HUES48 (cell line): Measurements from ENCODE around the gene KRT75.

Experiments used
- H3K27ac ChIP-seq: one replicate; pipeline ENCODE4 v1.7.0; 2013; ENCODE audit warnings: low read depth, low read length, inconsistent platforms
- H3K27me3 ChIP-seq: 2 replicates; pipeline ENCODE4 v1.6.1; 2013; ENCODE audit warnings: mild to moderate bottlenecking, low read length; ENCODE audit not compliant: control insufficient read depth, insufficient read depth
- H3K36me3 ChIP-seq: 2 replicates; pipeline ENCODE4 v1.6.1; 2013; ENCODE audit warnings: low read length; ENCODE audit not compliant: control insufficient read depth, insufficient read depth
- H3K4me1 ChIP-seq: 2 replicates; pipeline ENCODE4 v1.6.1; 2013; ENCODE audit warnings: mild to moderate bottlenecking, low read length; ENCODE audit not compliant: control insufficient read depth, insufficient read depth
- H3K4me3 ChIP-seq: 2 replicates; pipeline ENCODE4 v1.5.1; 2013; ENCODE audit warnings: mild to moderate bottlenecking, low read depth, low read length
- H3K9ac ChIP-seq: 2 replicates; pipeline ENCODE4 v1.6.1; 2013; ENCODE audit warnings: mild to moderate bottlenecking, low read depth, low read length, moderate library complexity
- H3K9me3 ChIP-seq: 2 replicates; pipeline ENCODE4 v1.6.1; 2013; ENCODE audit warnings: low read length; ENCODE audit not compliant: control insufficient read depth, insufficient read depth

Gene KRT75

GRCh38 chr12:52401926-52402325 lies 32.2 kb downstream of the KRT75 start:
- Histone ChIP-seq H3K36me3 (no peaks in the 10 kb centered on the region), H3K27me3 (no peaks in the 10 kb centered on the region), H3K4me3 (no peak overlapping the region), H3K4me1 (no peaks in the 10 kb centered on the region), H3K9me3 (no peaks in the 10 kb centered on the region), H3K9ac (no peak overlapping the region), H3K27ac (no peak overlapping the region)

GRCh38 chr12:52401526-52401925 lies 32.6 kb downstream of the KRT75 start:
- no peaks in the 10 kb centered on the region for H3K4me1 ChIP-seq
- no peak overlapping the region for H3K27ac ChIP-seq
- no peaks in the 10 kb centered on the region for H3K9me3 ChIP-seq
- no peak overlapping the region for H3K4me3 ChIP-seq
- H3K36me3 ChIP-seq, result no peaks in the 10 kb centered on the region
- H3K9ac ChIP-seq, result no peak overlapping the region
- H3K27me3 ChIP-seq, result no peaks in the 10 kb centered on the region

DNA sequence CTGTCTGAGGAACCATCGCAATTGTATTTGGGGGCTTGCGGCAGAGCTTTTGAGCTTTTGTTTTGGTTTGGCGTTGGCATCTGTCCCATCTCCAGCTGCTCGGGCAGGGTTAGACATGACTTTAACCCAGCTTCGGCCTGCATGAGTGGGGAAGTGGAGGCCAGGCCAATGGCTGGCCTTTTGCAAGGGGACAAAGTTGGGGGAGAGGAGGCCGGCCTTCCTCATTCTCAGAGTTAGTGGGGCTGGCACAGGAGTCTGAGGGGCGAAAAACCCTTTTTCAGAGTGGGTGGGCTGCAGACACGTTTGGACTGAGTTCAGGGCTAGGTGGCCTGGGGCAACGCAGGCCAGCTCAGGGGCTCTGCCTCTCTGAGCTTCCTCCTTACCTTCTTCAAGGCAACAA lies 33.3 kb downstream of the KRT75 start:
- Histone ChIP-seq H3K9me3 (no peaks in the 10 kb centered on the region), H3K4me3 (no peak overlapping the region), H3K27me3 (no peaks in the 10 kb centered on the region), H3K27ac (no peak overlapping the region), H3K36me3 (no peaks in the 10 kb centered on the region), H3K9ac (no peak overlapping the region), H3K4me1 (no peaks in the 10 kb centered on the region)

DNA sequence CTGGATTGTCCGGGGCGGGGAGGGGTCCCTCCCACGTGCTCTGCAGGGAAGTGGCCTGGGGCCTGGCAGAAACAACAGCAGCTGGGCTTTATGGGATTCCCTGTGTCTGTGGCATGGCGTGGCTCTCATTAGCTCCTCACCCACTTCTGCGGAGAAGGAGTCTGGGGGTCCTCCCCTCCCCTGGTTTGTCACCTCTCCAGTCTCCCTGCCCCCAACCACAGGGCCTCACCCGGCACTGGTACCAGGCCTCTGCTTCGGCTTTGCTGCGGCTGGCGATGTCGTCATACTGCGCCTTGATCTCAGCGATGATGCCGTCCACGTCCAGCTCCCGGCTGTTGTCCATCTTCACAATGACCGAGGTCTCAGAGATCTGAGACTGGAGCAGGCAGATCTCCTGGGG lies 34.4 kb downstream of the KRT75 start:
- Histone ChIP-seq H3K36me3 (no peaks in the 10 kb centered on the region), H3K9ac (no peak overlapping the region), H3K27ac (no peak overlapping the region), H3K4me3 (no peak overlapping the region), H3K27me3 (no peaks in the 10 kb centered on the region), H3K9me3 (no peaks in the 10 kb centered on the region), H3K4me1 (no peaks in the 10 kb centered on the region)

- Histone ChIP-seq H3K4me1 (no peaks in the 10 kb centered on the region), H3K27ac (no peak overlapping the region), H3K9ac (no peak overlapping the region), H3K27me3 (no peaks in the 10 kb centered on the region), H3K4me3 (no peak overlapping the region), H3K9me3 (no peaks in the 10 kb centered on the region), H3K36me3 (no peaks in the 10 kb centered on the region)
Observed at GRCh38 chr12:52398176-52398575, 36.0 kb downstream of the KRT75 start.

- Histone ChIP-seq H3K9me3 (no peaks in the 10 kb centered on the region), H3K27ac (no peak overlapping the region), H3K27me3 (no peaks in the 10 kb centered on the region), H3K9ac (no peak overlapping the region), H3K4me1 (no peaks in the 10 kb centered on the region), H3K4me3 (no peak overlapping the region), H3K36me3 (no peaks in the 10 kb centered on the region)
Observed at GRCh38 chr12:52396656-52397055, 37.5 kb downstream of the KRT75 start.

- H3K27me3 ChIP-seq, result no peaks in the 10 kb centered on the region
- no peaks in the 10 kb centered on the region for H3K4me1 ChIP-seq
- H3K9ac ChIP-seq, result no peak overlapping the region
- no peaks in the 10 kb centered on the region for H3K36me3 ChIP-seq
- no peak overlapping the region for H3K27ac ChIP-seq
- H3K9me3 ChIP-seq, result no peaks in the 10 kb centered on the region
- H3K4me3 ChIP-seq, result no peak overlapping the region
Observed at GRCh38 chr12:52395761-52396434, 38.3 kb downstream of the KRT75 start.

DNA sequence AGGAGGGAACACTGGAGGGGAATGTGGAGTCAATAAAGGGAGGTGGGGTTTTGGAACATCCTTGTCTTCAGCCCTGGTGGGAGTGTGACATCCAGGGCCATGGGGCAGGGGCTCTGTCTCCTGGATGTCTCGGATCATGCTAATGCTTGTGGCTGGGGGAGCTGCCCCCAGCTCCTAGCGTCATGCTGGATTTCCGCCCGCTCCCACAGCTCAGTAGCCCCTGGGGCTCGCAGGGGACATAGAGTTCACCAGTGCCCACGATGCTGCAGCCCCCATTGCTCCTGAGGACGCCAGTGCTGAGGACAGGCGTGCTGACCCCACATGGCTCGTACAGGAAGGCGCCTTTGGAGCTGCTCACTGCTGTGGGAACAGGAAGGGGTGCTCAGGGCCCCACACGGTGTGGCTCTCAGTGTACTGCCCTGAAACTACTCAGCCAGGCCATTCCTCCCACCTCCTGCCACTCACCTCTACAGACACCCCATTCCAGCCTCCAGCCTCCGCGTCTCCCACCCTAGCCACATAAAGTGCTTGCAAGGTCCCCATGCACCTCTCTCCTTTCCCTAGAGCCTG lies 39.2 kb downstream of the KRT75 start:
- no peaks in the 10 kb centered on the region for H3K4me1 ChIP-seq
- no peak overlapping the region for H3K4me3 ChIP-seq
- no peaks in the 10 kb centered on the region for H3K36me3 ChIP-seq
- H3K9ac ChIP-seq, result no peak overlapping the region
- H3K27ac ChIP-seq, result no peak overlapping the region
- no peaks in the 10 kb centered on the region for H3K27me3 ChIP-seq
- H3K9me3 ChIP-seq, result no peaks in the 10 kb centered on the region

DNA sequence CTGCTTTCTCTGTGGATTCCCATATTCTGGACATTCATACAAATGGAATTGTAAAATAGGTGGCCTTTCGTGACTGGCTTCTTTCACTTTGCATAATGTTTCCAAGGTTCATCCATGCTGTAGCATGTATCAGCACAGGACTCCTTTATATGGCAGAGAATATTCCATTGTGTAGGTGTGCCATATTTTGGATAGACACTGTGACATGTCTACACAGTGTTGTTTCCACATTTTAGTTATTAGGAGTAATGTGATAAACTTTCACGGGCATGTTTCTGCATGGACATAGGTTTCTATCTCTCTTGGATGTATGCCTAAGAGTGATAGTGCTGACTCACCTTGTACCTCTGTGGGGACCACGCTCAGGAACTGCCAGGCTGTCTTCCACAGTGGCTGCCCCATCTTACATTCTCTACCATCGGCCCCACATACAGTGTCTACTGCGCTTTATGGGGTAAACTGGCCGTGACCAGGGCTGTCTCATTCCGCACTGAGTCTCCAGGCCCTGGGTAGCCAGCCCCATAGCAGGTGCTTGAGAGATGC lies 41.6 kb downstream of the KRT75 start:
- H3K36me3 ChIP-seq, result no peaks in the 10 kb centered on the region
- H3K9ac ChIP-seq, result no peak overlapping the region
- H3K27ac ChIP-seq, result no peak overlapping the region
- H3K4me1 ChIP-seq, result no peaks in the 10 kb centered on the region
- no peaks in the 10 kb centered on the region for H3K9me3 ChIP-seq
- H3K4me3 ChIP-seq, result no peak overlapping the region
- H3K27me3 ChIP-seq, result no peaks in the 10 kb centered on the region

DNA sequence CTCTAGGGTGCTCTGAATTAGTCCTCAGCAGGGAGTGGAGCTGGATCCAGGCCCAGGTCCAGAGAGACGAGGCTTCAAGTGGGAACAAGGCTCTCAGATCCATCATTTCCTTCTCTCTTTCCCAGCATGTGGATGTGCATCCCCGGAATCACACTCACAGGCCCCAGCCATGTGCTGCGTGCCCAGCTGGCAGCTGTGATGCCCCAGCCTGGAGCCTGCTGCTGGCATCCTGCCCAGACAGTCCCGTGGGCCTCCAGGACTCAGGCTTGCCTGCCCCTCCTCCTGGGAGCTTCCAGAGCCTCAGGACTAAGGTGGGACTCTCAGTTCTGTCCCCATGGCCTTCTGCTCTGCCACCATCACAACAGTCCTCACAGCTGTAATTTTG lies 42.6 kb downstream of the KRT75 start:
- H3K36me3 ChIP-seq, result no peaks in the 10 kb centered on the region
- H3K27me3 ChIP-seq, result no peaks in the 10 kb centered on the region
- no peak overlapping the region for H3K9ac ChIP-seq
- H3K4me3 ChIP-seq, result no peak overlapping the region
- no peaks in the 10 kb centered on the region for H3K4me1 ChIP-seq
- H3K27ac ChIP-seq, result no peak overlapping the region
- no peaks in the 10 kb centered on the region for H3K9me3 ChIP-seq

GRCh38 chr12:52390739-52391617 lies 43.2 kb downstream of the KRT75 start:
- Histone ChIP-seq H3K36me3 (no peaks in the 10 kb centered on the region), H3K27me3 (no peaks in the 10 kb centered on the region), H3K27ac (no peak overlapping the region), H3K4me1 (no peaks in the 10 kb centered on the region), H3K4me3 (no peak overlapping the region), H3K9ac (no peak overlapping the region), H3K9me3 (no peaks in the 10 kb centered on the region)
